T-helper 2 cell (primary cell): ENCODE measurements around the gene VWF.
"Not testable (repeated sequence)": the region's sequence is repeated elsewhere in the genome, so short reads cannot be mapped to it uniquely, and the experiment has no call there.

Experiments
- DNase-seq, 5 experiments: peaks; one replicate each; pipeline versions ENCODE4 v3.0.0 to v3.0.0-alpha.2; 2012 to 2022

VWF gene

DNA sequence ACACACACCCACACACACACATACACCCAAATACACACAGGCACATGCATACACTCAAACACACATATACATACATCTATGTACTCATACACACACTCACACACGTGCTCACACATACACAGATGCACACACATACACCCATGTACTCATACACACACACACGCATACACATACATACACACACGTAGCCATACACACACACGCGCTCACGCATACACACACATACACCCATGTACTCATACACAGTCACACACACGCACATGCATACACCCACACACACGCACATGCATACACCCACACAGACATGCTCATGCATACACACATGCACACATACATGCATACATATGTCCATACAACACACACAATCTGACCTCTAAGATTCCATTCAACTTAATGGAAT is 91.7 kb downstream of the VWF start:
- DNase-seq = no peak

DNA sequence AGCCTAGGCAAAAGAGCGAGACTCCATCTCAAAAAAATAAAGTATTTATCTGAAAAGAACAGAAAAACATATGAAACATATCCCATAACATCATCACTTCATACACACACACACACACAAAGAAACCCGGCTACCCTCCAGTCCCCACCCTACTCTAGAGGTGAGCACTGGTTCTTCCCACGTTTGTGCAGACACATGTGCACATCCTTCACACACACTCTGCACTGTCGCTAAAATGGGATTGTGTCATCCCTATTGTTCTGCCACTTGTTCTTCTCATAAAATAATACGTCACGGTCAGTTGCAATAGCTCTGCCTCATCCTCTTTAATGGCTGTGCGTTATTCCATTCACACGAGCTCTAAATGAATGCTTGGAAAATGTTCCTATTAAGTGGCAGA is 93.5 kb downstream of the VWF start:
- no peak for DNase-seq

DNA sequence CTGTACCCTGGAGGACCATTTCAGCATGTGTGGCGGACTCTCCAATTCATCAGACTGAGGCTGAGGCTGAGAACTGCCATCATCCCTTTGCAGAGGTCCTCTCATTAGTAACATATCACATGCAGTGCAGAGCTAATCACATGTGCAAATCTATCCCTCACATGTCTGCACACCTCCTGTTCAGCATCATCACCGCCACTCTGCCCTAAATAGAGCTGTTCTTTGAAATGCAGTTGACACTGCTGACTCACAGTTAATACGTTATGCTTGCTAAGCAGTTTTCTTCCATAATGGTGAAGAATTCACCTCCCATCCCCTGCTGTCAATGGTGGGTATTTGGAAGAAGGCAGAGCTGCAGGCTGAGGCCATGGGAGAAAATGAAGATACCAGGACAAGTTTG is 94.4 kb downstream of the VWF start:
- no peak for DNase-seq

DNA sequence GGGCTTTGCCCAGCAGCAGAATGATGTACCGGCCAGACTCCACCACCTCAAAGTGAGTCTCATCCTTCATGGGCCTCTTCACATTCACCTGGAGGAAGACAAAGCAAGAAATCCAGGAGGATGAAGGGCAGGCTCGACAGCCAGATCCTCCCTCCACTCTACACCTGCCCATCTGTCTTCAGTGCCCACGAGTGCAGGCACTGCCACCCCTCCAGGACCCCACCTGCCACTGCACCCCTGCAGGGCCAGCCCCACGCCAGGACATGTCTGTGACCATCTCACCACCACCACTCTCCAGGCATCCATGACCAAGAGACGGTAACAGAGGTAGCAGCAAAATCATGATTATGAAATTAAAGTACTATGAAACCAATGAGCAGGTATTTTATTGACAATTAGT is 95.1 kb downstream of the VWF start:
- no peak for DNase-seq

DNA sequence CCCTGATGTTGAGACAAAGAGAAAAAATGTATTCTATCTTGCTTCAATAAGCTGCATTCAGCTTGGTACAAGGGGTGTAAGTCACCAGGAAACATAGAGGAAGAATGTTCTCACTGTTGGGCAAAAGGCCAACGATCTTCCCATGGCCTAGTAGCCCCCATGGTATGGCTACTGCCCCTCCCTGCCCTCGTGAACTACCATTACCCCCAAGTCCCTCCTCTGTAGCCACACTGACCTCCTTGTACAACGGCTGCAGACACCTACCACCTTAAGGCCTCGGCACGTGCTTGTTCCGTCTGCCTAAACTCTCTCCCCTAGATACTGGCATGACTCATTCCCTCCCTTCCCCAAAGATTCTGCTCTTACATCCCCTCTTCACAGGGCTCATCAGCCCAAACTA is 97.5 kb downstream of the VWF start:
- DNase-seq = no peak

DNA sequence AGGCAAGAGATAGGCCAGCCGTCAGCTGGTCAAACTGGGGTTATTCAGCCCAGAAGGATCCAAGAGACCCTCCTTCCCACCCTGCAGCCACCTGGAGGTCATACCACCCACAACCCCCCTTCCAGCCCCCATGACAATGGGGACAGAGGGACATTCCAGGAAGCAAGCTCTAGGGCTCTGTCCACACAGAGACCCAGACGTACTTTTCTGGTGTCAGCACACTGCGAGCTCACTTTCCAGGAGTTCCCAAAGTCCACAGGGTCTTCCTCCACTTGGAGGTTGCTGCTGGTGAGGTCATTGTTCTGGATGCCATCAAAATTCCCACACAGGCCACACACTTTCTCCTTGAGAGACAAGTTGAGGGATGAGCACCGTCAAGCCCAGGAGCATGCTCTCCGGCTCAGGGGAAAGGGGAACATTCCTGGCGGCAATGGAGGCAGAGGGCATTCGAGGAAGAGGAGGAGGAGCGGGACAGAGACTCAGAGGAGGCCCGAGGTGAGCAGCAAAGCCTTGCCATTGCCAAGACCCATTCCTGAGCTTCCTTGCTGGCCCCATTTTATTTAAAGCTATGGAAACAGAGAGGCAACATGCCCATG is 98.7 kb downstream of the VWF start:
- not testable (repeated sequence) for DNase-seq

DNA sequence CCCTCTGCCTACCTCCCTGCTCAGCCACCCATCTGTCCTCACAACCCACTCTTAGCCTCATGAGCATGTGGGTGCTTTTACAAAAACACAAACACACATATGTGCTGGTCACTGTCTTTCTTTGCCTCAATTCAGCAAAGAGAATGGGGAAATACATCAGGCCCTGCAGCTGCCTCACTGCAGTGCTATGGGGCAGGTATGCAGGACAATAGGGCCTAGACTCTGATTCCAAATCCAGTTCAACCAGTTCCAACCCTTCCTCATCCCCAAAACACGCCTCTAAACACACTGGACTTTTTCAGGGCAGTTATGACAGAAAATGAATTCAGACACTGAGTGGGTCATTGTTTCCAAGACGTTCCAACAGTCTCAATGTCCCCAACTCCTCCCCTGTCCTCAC is 100.4 kb downstream of the VWF start:
- DNase-seq = not testable (repeated sequence)

DNA sequence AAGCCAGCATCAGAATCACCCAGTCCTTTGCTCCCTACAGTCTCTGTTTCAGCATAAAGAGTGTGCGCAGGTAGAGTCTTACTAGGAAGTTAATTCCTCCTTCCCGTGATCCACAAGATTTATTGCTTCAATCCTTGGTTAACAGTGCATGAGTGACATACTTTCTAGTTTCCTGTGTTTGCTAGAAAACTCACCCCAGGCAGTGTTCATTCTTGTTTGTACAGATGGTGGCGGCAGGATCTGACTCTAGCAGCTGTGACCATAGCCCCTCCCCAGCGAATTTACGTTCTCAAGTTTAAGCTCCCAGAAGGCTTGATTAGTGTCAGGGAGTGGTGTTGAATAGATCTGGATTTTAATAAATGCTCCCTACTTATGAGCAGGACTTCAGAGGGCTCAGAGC is 103.5 kb downstream of the VWF start:
- DNase-seq = no peak

DNA sequence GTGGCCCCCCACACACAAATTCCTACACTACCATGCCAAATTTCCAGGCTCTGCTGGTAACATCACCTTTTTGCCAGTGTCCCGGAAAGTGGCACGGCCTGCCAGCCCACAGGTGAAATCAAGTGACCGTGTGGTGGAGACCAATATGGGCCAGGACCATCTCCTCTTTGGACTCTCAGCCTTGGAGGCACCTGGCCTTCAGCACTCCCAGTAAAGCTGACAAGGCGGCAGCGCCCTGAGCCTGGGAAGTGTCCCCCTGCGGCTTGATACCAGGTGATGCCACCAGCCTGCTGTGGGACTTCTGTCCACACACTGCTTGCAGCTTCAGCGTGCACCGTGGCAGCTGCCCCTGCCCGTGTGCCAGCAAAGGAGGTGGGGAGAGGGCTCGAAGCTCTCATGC is 104.0 kb downstream of the VWF start:
- not testable (repeated sequence) for DNase-seq

DNA sequence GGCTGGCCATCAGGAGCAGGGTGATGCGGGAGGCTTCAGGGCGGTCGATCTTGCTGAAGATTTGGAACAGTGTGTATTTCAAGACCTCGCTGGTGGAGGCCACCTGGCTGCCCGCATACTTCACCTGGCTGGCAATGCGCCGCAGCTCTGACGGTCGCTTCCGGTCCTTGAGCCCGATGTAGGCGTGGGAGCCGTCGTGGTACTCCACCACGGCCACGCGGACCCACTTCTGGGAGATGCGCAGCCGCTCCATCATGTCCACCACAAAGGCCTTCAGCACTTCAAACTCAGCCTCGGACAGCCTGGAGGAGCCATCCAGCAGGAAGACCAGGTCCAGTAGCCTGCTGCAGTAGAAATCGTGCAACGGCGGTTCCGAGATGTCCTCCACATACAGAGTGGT is 105.2 kb downstream of the VWF start:
- DNase-seq = not testable (repeated sequence)

DNA sequence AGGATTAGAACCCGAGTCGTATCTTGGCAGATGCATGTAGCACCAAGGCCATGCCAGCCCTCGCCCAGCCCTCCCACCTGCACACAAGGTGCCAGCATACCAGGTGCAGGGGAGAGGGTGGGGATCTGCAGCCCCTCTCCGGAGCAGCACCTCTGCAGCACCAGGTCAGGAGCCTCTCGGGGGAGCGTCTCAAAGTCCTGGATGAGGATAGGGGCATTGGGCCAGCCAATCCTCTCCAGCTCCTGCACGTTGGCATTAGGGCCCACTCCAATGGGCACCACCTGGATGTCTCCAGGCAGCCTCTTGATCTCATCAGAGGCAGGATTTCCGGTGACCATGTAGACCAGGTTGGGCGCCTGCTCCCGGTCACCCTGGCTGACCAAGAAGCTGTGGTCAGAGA is 106.2 kb downstream of the VWF start:
- DNase-seq = no peak

DNA sequence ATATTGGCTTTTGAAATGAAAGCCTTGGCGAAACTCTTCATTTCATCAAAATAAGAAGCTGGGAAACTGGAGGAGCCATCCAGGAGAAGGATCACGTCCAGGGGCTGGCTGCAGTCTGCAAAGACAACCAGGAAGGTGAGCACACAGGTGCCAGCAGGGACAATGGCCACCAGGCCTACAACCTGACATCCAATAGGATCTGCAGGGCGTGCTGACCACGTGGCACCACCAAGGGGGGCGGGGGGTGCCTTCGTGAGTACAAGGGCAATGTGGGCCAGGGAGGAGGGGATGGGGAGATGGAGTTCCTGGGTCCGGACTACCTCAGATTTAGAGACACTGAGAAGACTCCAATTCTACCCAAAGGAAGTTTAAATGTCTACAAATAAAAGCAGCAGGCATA is 107.7 kb downstream of the VWF start:
- no peak for DNase-seq

DNA sequence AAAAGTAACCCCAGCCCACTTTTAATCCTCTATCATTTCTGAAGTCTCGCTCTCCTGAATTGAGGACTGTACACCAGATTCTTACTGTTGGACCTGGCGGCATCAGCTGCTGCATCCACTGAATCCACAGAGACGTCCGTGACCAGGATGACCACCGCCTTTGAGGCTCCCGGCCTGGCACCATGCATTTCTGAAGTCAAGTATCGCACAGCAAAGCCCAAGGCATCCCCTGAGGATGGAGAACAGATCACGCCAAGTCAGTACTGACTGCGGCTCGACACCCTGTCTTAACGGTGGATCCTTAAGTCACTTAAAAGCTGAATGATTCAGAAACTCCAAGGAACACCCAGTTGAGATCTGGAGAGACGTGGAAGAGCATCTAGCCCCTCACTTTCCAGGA is 108.5 kb downstream of the VWF start:
- not testable (repeated sequence) for DNase-seq

DNA sequence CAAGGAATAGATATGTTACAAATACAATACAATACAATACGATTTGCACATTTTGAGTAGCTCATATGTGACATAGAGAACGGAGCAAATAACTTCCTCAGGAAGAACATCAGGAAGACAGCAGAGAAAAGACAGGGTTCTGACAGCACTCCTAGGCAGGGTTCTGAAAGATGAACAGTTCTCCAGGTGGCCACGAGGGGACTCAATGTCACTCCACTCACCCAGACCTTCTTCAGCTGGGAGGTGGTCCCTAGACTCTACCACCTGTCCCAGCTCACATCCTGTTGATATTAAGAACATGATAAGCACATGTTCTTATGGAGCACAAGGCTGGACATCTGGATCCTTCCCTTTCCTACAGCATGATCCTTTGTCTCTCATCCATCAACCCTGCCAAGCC is 109.2 kb downstream of the VWF start:
- DNase-seq = not testable (repeated sequence)

DNA sequence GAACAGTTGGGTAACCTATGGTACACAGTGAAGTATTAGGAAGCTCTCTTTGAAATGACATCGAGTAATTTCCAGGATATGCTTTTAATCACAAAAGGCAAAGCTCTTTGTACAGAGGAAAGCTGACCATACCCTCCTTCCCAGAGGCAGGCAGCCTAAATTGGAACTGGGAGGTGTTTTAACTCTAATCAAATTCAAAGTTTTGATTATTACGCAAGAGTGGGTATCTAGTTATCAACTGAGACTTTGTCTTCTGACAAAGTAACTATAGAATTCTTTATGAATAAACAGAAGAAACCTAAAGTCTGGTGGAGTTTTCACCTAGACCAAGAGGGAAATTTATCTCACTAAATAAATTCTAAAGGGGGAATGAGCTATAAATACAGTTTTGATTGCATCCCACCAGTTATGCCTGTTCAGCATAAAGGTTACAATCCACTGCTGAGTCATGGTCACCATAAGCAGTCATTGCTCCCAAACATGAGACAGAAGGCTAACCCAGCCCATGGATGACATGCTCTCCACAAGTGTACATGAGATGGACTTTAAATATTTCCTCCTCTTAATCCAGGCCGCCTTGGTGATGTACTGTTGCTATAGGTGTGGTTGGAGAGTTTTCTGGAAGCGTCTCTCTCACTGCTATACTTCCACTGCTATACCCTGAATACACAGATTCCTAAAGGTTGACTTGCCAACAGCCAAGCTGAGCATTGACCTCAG is 113.7 kb downstream of the VWF start:
- not testable (repeated sequence) for DNase-seq

DNA sequence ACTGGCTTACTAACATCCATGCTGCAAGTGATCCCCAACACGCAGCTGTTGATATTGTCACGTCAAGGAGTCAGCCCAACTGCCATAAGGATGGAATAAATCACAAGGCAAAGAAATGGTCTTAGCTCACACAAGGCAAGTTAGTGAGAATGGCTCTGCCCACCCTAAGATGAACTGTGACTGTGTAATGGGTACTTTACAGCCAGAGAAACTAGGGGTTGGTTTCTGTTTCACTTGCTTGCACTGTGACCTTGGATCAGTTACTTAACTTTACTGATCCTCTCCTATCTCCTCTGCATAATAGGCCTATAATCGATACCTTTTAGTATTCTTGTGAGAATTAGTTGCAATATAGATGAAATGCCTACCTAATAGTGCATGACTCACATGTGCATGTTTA is 127.2 kb downstream of the VWF start:
- DNase-seq = no peak

DNA sequence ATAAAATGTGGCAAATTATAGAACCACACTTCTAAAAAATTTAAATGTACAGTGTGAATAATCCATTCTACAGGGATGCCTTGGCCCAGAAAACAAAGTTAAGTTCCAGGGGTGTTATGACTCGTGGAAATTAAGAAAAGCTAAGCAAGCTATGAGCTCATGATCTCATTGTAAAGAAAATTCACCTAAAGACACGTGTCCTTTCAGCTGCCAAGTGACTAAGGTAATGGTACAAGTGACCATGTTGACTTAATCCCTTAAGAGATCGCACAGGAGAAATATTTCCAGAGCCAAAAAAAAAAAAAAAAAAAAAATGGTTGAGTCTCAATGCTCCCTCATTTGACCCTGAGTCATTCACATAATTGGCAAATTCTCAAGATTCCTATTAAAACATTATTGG is 128.0 kb downstream of the VWF start:
- DNase-seq = no peak

DNA sequence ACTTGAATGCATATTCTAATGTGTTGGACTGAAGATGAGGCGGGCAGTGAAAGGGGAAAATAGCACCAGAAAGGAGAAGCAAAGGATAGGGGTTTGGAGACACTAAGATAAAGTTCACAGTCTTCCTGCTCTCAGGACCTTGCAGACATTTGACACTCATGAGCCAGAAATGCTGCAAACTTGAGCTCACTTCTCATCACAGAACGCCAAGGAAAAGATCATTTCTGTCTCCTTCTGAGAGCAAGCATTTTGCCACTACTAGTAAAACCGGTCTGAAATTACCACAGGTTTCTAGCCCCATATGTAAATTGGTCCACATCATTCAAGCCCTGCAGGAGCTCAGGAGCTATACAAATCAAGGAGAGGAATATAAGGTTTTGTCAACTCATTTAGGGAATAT is 134.8 kb downstream of the VWF start:
- no peak for DNase-seq

DNA sequence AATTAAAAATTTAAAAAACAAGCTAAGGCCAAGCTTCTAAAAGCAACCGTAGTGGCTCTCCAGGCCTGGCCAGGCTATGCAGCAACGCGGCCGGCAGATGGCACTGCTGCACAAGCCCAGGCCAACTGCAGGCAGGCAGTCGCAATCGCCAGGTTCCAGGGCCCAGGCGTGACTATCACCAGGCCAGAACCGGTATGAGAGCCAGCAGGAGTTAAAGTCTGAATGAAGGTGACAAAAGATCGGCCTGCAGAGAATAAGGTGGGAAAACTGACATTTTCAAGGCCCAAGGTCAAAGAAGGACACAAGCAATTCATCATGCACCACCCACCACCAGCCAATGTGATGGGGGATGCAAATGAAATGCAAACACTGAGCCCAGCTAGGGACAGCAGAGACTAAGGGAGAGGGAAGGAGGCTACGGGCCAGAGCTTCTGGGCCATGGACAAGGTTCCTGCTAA is 135.8 kb downstream of the VWF start:
- DNase-seq = peak; percentile 7 to 66 (median 48)

DNA sequence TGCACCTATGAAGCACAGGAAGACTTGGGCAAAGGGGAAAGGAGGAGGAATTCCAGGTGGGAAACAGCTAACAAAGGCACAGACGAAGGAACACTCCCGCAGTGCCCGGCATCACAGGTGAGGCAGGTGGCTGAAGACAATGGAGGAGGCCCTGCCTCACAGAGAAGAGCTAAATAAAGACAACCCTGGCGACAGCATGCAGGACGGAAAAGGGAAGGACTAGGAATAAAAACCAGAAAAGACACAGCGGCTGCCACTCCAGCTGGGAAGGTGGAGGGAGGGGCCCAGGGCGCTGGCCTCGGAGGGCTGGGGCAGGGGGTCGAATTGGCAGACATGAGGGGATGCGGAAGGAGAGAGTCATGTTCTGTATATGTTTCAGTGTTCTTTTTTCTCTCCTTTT is 136.4 kb downstream of the VWF start:
- no peak for DNase-seq

DNA sequence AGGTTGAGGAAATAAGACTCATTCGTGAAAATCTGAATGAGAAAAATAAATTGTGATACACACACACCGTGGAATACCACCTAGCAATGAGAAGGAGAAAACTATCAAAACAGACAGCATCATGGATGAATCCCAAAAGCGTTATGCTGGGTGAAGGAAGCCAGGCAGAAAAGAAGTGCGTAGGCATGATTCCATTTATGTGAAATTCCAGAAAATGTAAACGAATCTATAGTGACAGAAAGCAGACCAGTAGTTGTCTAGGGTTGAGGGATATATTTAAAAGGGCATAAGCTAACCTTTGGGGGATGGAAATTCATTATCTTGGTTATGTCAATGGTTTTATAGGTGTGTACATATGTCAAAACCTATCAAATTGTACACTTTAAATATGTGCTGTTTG is 136.9 kb downstream of the VWF start:
- DNase-seq = no peak

DNA sequence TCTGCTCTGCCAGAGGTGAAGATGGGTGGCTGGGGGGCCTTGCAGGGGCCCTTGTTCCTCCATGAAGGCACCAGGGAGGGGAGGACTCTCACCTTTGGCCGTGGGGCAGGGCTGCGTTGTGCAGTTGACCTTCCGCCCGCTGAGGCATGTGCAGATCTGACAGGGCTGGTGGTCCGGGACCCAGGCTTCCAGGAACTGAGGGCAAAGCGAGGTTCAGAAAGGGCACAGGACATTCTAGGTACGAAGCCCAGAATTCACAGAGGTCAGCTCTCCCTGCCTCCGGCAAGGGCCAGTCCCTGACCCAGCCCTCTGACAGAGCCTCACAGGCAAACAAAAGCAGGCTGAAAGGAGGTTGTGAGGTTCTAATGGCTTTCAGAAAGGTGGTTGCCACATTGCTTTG is 139.0 kb downstream of the VWF start:
- no peak for DNase-seq

DNA sequence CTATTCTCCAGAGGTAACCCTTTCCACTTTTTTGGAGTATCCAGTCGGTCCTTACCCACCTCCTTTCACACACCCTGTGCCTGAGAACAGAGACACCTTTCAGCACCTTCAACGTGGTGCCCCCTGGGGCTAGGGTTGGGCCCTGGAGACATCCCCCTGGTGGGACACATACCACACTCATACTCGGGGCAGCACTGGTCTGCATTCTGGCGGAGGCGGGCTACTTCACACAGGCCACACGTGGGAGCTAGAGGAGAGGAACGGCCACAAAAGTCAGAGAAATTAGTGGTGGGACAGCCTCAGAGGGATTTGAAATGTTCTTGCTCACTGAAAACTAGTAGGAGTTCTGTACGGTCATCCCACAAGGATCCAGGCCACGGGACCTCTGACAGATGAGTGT is 139.6 kb downstream of the VWF start:
- DNase-seq = no peak

DNA sequence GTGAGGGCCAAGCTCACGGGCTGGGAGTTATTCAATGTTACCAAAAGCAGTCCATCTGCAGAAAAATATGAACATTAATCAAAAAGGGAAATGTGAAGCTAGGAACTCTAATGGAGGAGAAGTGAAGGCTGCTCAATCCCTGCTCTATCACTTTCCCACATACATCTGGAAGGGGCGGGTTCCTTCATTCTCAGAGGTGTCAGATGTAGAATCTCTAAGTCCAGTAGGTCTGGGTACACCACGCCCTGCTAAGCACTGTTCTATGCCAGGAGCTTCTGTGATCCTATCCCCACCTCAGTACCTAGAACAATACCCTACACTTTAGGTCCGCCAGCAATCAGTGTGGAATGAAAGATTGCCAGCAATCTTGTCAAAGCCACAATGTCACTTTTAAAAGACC is 142.4 kb downstream of the VWF start:
- DNase-seq = no peak

DNA sequence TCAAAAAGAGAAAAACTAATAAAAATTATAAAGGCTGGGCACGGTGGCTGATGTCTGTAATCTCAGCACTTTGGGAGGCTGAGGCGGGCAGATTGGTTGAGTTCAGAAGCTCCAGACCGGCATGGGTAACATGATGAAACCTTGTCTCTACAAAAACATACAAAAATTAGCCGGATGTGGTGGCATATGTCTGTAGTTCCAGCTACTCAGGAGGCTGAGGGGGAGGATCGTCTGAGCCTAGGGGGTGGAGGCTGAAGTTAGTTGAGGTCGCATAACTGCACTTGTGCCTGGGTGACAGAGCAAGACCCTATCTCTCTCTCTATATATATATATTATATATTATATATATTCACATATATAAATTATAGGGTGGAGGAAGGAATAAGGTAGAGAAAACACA is 146.9 kb downstream of the VWF start:
- no peak for DNase-seq
